ENCODE results near the gene USF2. TPM values are rescaled to one million over a fixed set of nuclear protein-coding genes. Genes with fewer than 3 reads are reported as not detected.
A peak's percentile ranks its signal among the peaks of the same experiment; 100 is the strongest.

The USF2 gene
- total and polyA plus RNA-seq, 10 of the 15 experiments (the other 5 are each of a cell fraction or from before 2014, with no cell fraction given): 0.56 to 157 (median 65.5) TPM

GRCh38 chr19:35247526-35248309 is 21.0 kb upstream of the USF2 start (continued):
- TF ChIP-seq SMC3 (IDR thresholded peaks at IDR 0.05; ENCODE audit: borderline replicate concordance, low read length): peak; percentile 39; the same call in 1 of the 2 replicates
- TF ChIP-seq IRF4 (IDR thresholded peaks at IDR 0.05; ENCODE audit: low read depth, low read length): 0 out of 2 replicates have a peak, but pooled peaks have one; percentile 51
- no peak for TF ChIP-seq YY1 (IDR thresholded peaks at IDR 0.05; ENCODE audit: low read depth, low read length)
- peak; percentile 78; the same call in 1 of the 2 replicates for TF ChIP-seq GATAD2B (conservative IDR thresholded peaks at IDR 0.05; ENCODE audit: low read depth)
- peak; percentile 86 for TF ChIP-seq EED (IDR thresholded peaks at IDR 0.05; ENCODE audit: low read depth)
- TF ChIP-seq TCF3 (IDR thresholded peaks at IDR 0.05; ENCODE audit: borderline replicate concordance, insufficient read depth, low read depth, low read length): peak; percentile 75
- TF ChIP-seq HDGF (IDR thresholded peaks at IDR 0.05): peak; percentile 92
- TF ChIP-seq POLR2AphosphoS2 (IDR thresholded peaks at IDR 0.05; ENCODE audit: low read depth, low read length): no peak
- TF ChIP-seq MTA3 (IDR thresholded peaks at IDR 0.05; ENCODE audit: borderline replicate concordance, low read length): peak; percentile 38; the same call in 1 of the 2 replicates
- peak; percentile 80 for TF ChIP-seq NBN (IDR thresholded peaks at IDR 0.05)
- TF ChIP-seq MLLT1 (IDR thresholded peaks at IDR 0.05): peak; percentile 93
- TF ChIP-seq, protein P1, sequence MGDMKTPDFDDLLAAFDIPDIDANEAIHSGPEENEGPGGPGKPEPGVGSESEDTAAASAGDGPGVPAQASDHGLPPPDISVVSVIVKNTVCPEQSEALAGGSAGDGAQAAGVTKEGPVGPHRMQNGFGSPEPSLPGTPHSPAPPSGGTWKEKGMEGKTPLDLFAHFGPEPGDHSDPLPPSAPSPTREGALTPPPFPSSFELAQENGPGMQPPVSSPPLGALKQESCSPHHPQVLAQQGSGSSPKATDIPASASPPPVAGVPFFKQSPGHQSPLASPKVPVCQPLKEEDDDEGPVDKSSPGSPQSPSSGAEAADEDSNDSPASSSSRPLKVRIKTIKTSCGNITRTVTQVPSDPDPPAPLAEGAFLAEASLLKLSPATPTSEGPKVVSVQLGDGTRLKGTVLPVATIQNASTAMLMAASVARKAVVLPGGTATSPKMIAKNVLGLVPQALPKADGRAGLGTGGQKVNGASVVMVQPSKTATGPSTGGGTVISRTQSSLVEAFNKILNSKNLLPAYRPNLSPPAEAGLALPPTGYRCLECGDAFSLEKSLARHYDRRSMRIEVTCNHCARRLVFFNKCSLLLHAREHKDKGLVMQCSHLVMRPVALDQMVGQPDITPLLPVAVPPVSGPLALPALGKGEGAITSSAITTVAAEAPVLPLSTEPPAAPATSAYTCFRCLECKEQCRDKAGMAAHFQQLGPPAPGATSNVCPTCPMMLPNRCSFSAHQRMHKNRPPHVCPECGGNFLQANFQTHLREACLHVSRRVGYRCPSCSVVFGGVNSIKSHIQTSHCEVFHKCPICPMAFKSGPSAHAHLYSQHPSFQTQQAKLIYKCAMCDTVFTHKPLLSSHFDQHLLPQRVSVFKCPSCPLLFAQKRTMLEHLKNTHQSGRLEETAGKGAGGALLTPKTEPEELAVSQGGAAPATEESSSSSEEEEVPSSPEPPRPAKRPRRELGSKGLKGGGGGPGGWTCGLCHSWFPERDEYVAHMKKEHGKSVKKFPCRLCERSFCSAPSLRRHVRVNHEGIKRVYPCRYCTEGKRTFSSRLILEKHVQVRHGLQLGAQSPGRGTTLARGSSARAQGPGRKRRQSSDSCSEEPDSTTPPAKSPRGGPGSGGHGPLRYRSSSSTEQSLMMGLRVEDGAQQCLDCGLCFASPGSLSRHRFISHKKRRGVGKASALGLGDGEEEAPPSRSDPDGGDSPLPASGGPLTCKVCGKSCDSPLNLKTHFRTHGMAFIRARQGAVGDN (IDR thresholded peaks at IDR 0.05): 0 out of 2 replicates have a peak, but pooled peaks have one; percentile 48
- peak; percentile 73; the same call in 1 of the 2 replicates for TF ChIP-seq RFX5 (IDR thresholded peaks at IDR 0.05; ENCODE audit: low read depth, low read length)
- TF ChIP-seq CEBPB (IDR thresholded peaks at IDR 0.05; ENCODE audit: borderline replicate concordance in 1 of 2, low read depth in 2 of 2, low read length in 2 of 2): no peak
- TF ChIP-seq CREB1 (IDR thresholded peaks at IDR 0.05; ENCODE audit: low read depth): no peak
- TF ChIP-seq MEF2B (IDR thresholded peaks at IDR 0.05; ENCODE audit: partially characterized antibody, poor library complexity, severe bottlenecking): peak; percentile 11
- no peak for TF ChIP-seq CBX5 (IDR thresholded peaks at IDR 0.05; ENCODE audit: low read depth)
- peak; percentile 37 for TF ChIP-seq NRF1 (conservative IDR thresholded peaks at IDR 0.05; ENCODE audit: low read depth, low read length)
